Neural cell (in vitro differentiated cells): ENCODE measurements around the gene PIP5K1B. TPM values are rescaled to one million over a fixed set of nuclear protein-coding genes. Genes with fewer than 3 reads are reported as not detected.

ENCODE experiments used
- H2AFZ ChIP-seq: fragments of 200-600, 300-800 bp; sonication (generic), shearing (Covaris generic); 2 replicates; pipeline ENCODE4 v1.6.0; 2014; ENCODE audit warnings: low read depth, mild to moderate bottlenecking, antibody characterized with exemption, low read length, moderate library complexity
- H3F3A ChIP-seq: fragments of 200-600 bp; shearing (Covaris generic); 2 replicates; pipeline ENCODE4 v1.6.1; 2016; ENCODE audit warnings: mild to moderate bottlenecking, moderate library complexity, mixed read lengths, antibody characterized with exemption, low read length; ENCODE audit not compliant: insufficient read depth, poor library complexity, severe bottlenecking
- H3K27ac ChIP-seq: fragments of 200-600, 300-800 bp; sonication (generic), shearing (Covaris generic); 2 replicates; pipeline ENCODE4 v1.5.1; 2014; ENCODE audit warnings: mild to moderate bottlenecking, low read length, moderate library complexity
- H3K27me3 ChIP-seq: fragments of 300-800, 200-600 bp; sonication (generic), shearing (Covaris generic); 2 replicates; pipeline ENCODE4 v1.6.0; 2014; ENCODE audit warnings: mild to moderate bottlenecking, low read depth, low read length, moderate library complexity; ENCODE audit not compliant: insufficient read depth
- H3K36me3 ChIP-seq: fragments of 300-800, 200-600 bp; sonication (generic), shearing (Covaris generic); 2 replicates; pipeline ENCODE4 v1.5.1; 2014; ENCODE audit warnings: mild to moderate bottlenecking, antibody characterized with exemption, low read length, moderate library complexity; ENCODE audit not compliant: insufficient read depth
- H3K4me2 ChIP-seq: fragments of 300-800, 200-600 bp; sonication (generic), shearing (Covaris generic); 2 replicates; pipeline ENCODE4 v1.6.0; 2014; ENCODE audit warnings: mild to moderate bottlenecking, low read length
- H3K4me3 ChIP-seq: fragments of 300-800, 200-600 bp; sonication (generic), shearing (Covaris generic); 2 replicates; pipeline ENCODE4 v1.5.1; 2014; ENCODE audit warnings: mild to moderate bottlenecking, low read length, moderate library complexity
- H3K79me2 ChIP-seq: fragments of 200-600 bp; shearing (Covaris generic); replicated peaks from 2 replicates; pipeline ENCODE4 v1.6.0; 2014; ENCODE audit warnings: mild to moderate bottlenecking, low read length, moderate library complexity; ENCODE audit not compliant: insufficient read depth
- H3K9ac ChIP-seq: fragments of 300-800, 200-600 bp; sonication (generic), shearing (Covaris generic); 2 replicates; pipeline ENCODE4 v1.6.1; 2016; ENCODE audit warnings: mild to moderate bottlenecking, low read length, mixed read lengths
- H3K9me2 ChIP-seq: fragments of 200-600 bp; shearing (Covaris generic); 2 replicates; pipeline ENCODE4 v1.6.1; 2016; ENCODE audit warnings: mild to moderate bottlenecking, low read length, mixed read lengths; ENCODE audit not compliant: insufficient read depth
- H3K9me3 ChIP-seq: fragments of 200-600, 300-800 bp; sonication (generic), shearing (Covaris generic); 2 replicates; pipeline ENCODE4 v1.6.1; 2016; ENCODE audit warnings: mild to moderate bottlenecking, mixed run types, low read length, moderate library complexity, mixed read lengths
- H4K20me1 ChIP-seq: fragments of 200-600 bp; shearing (Covaris generic); 2 replicates; pipeline ENCODE4 v1.6.1; 2016; ENCODE audit warnings: mild to moderate bottlenecking, mixed run types; ENCODE audit not compliant: insufficient read depth
- CTCF ChIP-seq: fragments of 450-650 bp; IDR thresholded peaks from 2 replicates; pipeline ENCODE4 v1.5.1; 2014; ENCODE audit warnings: antibody characterized with exemption, mild to moderate bottlenecking, moderate library complexity; ENCODE audit not compliant: poor library complexity, severe bottlenecking
- EP300 ChIP-seq: fragments of 450-650 bp; conservative IDR thresholded peaks from 2 replicates; pipeline ENCODE4 v1.6.1; 2014; ENCODE audit warnings: antibody characterized with exemption, mild to moderate bottlenecking, moderate library complexity; ENCODE audit not compliant: poor library complexity, severe bottlenecking
- MXI1 ChIP-seq: fragments of 450-650 bp; conservative IDR thresholded peaks from 2 replicates; pipeline ENCODE4 v1.6.1; 2014; ENCODE audit warnings: antibody characterized with exemption, mild to moderate bottlenecking; ENCODE audit not compliant: poor library complexity, severe bottlenecking
- POLR2AphosphoS5 ChIP-seq: IDR thresholded peaks from 2 replicates; pipeline ENCODE4 v1.6.1; 2012
- RAD21 ChIP-seq: fragments of 450-650 bp; conservative IDR thresholded peaks from 2 replicates; pipeline ENCODE4 v1.6.1; 2014; ENCODE audit warnings: antibody characterized with exemption, mild to moderate bottlenecking, moderate library complexity
- SMC3 ChIP-seq: fragments of 450-650 bp; conservative IDR thresholded peaks from 2 replicates; pipeline ENCODE4 v1.6.1; 2014; ENCODE audit warnings: antibody characterized with exemption, mild to moderate bottlenecking, moderate library complexity; ENCODE audit not compliant: poor library complexity
- TAF1 ChIP-seq: IDR thresholded peaks from 2 replicates; pipeline ENCODE4 v1.6.1; 2012; ENCODE audit warnings: low read depth
- polyA plus RNA-seq: library from polyadenylated mRNA; depleted of rRNA; stranded (reverse); fragments of >200 nt; gene quantifications from 2 replicates; pipeline ENCODE4 v1.2.3, GENCODE V29; 2014
- TF ChIP-seq, protein P1 (sequence below): IDR thresholded peaks from 2 replicates; pipeline ENCODE4 v1.6.1; 2012; ENCODE audit warnings: borderline replicate concordance

PIP5K1B gene
- polyA plus RNA-seq, 1 donor from 2014 or later = 1.5 TPM

DNA sequence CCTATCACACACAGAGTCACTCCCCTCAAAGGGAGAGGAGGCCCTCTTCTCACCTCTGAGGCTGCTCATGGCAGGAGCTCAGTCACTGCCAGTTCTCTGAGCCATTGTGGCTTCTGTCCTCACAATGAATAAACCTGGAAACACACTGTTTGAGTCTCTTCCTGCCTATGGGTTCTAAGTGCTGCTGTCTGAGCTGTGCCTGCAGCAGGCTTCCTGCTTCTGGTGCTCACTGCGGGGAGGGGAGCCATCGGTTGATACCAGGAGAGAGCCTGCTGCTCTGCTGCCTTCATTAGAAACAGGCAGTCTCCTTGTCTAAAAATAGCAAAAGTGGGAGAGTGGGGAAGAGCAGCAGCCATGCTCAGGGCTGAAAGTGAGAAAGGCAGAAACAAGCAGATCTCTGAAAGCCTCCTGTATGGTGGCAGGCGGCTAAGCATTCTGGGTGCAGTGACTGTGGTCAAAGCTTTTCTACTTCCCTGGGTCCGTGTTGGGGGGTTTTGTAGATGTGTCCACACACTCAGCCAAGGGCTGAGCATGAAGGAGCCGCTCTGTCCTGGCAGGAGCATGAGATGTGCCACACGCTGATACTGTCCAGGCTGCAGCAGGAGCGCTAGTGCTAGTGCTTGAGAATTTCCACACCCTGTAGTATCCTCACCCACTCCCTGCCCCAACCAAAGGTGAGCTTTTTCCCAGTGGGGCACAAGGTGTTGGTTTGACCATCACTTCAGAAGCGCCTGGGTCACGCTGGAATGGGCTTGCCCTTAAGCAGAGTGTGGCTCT, 274.7 kb downstream of the PIP5K1B start:
- Histone ChIP-seq H2AFZ (no peak overlapping the region), H3F3A (no peaks in the 10 kb centered on the region), H3K27ac (peak overlapping the region; percentile 11), H3K4me2 (no peak overlapping the region), H3K4me3 (no peak overlapping the region), H3K27me3 (no peaks in the 10 kb centered on the region), H3K9me3 (peaks cover 6% of the 10 kb centered on the region), H3K79me2 (no peaks in the 10 kb centered on the region), H3K36me3 (no peaks in the 10 kb centered on the region), H3K9ac (peak overlapping the region; percentile 13), H3K9me2 (no peaks in the 10 kb centered on the region), H4K20me1 (no peaks in the 10 kb centered on the region)
- TF ChIP-seq, protein P1, sequence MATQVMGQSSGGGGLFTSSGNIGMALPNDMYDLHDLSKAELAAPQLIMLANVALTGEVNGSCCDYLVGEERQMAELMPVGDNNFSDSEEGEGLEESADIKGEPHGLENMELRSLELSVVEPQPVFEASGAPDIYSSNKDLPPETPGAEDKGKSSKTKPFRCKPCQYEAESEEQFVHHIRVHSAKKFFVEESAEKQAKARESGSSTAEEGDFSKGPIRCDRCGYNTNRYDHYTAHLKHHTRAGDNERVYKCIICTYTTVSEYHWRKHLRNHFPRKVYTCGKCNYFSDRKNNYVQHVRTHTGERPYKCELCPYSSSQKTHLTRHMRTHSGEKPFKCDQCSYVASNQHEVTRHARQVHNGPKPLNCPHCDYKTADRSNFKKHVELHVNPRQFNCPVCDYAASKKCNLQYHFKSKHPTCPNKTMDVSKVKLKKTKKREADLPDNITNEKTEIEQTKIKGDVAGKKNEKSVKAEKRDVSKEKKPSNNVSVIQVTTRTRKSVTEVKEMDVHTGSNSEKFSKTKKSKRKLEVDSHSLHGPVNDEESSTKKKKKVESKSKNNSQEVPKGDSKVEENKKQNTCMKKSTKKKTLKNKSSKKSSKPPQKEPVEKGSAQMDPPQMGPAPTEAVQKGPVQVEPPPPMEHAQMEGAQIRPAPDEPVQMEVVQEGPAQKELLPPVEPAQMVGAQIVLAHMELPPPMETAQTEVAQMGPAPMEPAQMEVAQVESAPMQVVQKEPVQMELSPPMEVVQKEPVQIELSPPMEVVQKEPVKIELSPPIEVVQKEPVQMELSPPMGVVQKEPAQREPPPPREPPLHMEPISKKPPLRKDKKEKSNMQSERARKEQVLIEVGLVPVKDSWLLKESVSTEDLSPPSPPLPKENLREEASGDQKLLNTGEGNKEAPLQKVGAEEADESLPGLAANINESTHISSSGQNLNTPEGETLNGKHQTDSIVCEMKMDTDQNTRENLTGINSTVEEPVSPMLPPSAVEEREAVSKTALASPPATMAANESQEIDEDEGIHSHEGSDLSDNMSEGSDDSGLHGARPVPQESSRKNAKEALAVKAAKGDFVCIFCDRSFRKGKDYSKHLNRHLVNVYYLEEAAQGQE = no peak
- TF ChIP-seq CTCF = no peak
- no peak for TF ChIP-seq RAD21
- no peak for TF ChIP-seq POLR2AphosphoS5
- no peak for TF ChIP-seq EP300

GRCh38 chr9:68980341-68980914, 275.4 kb downstream of the PIP5K1B start:
- Histone ChIP-seq H3F3A (no peaks in the 10 kb centered on the region), H3K9me3 (peaks cover 6% of the 10 kb centered on the region), H3K27me3 (no peaks in the 10 kb centered on the region), H2AFZ (no peak overlapping the region), H4K20me1 (no peaks in the 10 kb centered on the region), H3K9me2 (no peaks in the 10 kb centered on the region), H3K9ac (no peak overlapping the region), H3K36me3 (no peaks in the 10 kb centered on the region), H3K79me2 (no peaks in the 10 kb centered on the region), H3K4me2 (no peak overlapping the region), H3K27ac (no peak overlapping the region), H3K4me3 (no peak overlapping the region)
- TF ChIP-seq EP300 = no peak
- TF ChIP-seq MXI1 = no peak
- no peak for TF ChIP-seq SMC3
- no peak for TF ChIP-seq CTCF
- TF ChIP-seq POLR2AphosphoS5 = no peak
- no peak for TF ChIP-seq TAF1
- TF ChIP-seq, protein P1 = no peak
